Dedifferentiated amniotic fluid mesenchymal stem cell (primary cell): Measurements from ENCODE around the gene KCNE3.
"Not testable (repeated sequence)": the region's sequence is repeated elsewhere in the genome, so short reads cannot be mapped to it uniquely, and the experiment has no call there.

ENCODE experiments used
- DNase-seq: peaks from one replicate; pipeline ENCODE4 v3.0.0-alpha.2; 2016; ENCODE audit errors: extremely low spot score

KCNE3 gene

DNA sequence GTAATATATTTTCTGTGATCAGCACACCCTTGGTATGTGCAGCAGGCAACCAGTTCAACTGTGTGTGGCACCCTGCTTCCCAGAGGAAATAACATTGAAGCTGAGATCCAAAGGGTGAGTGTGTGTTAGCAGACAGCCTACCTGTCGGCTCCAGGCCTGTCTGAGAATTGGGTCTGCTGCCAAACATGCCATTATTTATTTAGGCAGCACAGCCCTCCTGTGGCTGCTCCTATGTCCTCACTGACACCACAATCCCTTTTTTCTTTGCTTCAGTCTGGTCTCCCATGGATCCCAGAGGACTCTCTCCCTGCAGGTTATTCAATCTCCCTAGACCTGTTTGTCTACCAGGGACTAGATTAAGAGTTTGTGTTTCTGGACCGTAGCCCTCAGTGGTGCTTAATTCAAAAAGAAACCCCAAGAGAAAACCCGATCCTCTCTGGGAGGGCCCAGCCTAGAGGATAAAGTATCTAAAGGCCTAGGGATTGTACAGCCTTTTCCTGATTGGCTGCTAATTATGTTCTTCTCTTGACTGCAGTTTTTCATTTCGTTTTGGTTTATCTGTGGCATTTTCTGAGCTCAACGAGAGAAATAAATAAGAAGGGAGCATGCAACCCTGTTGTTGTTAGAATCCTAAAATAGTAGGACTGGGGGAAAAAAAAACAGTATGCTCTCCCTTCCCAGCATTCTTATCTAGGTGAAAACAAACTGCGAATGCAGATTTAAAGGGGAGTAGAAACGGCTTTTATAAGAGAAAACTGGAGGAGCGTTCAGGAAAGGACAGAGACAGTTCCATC, 24.1 kb downstream of the KCNE3 start:
- no peak for DNase-seq

DNA sequence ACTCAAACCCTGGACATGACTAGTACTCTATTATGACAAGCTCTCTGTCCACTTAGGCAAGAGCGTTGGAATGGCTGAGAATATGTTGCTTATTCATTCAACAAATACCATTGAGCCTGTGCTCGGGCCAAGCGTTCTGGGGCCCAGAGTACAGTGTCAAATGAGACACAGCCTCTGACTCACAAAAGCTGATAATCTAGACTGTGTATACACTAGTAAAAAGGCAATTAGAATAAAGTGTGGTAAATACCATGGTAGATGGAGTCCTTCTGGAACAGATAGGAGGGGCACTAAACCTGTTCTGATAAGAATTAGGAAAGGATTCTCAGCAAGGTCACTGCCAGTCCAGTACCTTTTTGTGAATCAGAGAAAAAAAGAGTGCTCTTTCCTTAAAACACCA, 24.7 kb downstream of the KCNE3 start:
- no peak for DNase-seq

DNA sequence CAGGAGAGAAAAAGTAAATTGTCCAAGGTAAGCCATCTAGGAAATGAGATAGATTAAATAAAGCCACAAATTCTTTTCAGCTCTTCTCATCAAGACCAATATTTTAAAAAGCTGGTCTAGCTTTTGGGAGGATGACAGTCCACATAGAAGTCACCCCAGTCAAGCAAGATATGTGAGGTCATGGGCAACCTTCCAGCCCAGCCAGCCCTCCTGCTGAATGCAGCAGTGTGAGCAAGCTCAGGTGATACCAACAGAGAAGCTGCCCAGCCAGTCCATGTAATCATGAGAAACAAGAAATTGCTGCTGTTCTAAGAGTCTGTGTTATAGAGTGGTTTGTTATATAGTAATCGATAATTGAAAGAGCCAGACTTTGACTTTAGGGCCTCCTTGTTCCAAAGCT, 28.7 kb downstream of the KCNE3 start:
- no peak for DNase-seq

DNA sequence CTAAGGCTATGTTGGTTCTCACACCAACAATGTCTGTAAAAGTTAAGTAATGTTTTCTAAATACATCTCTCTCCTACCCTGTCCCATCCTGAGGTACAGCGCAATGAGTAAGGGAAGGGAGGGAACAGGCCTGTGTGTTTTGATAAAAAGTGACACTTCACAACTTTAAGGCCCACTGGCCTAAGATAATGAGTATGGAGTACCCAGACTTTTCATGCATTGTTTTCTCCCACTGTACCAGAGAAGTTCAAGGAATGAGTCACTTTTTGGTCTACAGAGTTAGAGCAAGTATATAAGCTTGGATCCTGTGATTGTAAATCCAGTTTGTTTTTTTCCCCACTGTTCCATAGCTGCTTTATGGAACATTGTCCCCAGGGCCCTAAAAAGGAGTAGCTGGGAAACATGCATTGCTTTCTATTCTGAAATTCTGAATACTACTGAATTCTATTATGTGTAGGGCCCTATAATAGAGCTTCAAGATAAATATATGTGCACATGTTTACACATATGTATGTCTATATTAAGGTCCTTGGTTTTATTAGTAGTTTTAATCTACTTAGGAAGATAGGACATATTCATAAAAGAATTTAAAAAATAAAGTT, 29.8 kb downstream of the KCNE3 start:
- DNase-seq, result no peak

DNA sequence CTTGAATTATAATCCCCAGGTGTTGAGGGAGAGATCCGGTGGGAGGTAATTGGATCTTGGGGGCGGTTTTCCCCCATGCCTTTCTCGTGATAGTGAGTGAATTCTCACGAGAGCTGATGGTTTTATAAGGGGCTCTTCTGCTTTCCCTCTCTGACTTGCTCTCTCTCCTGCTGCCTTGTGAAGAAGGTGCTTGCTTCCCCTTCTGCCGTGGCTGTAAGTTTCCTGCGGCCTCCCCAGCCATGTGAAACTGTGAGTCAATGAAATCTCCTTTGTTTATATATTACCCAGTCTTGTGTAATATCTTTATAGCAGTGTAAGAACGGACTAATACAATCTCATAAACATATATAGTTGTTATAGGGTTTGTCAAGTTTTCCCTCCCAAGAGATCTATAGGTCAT, 32.8 kb downstream of the KCNE3 start:
- DNase-seq, result no peak

DNA sequence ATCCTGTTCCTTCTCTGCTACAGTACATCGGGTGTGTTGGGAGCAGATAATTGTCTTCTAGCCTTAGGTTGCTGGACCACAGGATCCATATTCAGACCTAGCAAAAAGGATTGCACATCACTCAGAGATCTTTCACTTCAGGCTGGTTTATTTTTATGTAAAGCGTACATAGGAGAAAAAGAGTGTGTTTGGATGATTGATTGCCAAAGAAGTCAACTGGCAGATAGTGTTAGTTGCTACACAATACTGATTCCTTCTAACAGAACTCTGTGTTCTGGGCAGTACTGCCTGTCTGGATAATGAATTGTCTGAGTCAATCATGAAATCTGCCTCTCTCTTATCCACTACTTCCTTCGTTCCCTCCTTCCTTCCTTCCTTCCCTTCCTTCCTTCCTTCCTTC, 38.1 kb downstream of the KCNE3 start:
- no peak for DNase-seq

DNA sequence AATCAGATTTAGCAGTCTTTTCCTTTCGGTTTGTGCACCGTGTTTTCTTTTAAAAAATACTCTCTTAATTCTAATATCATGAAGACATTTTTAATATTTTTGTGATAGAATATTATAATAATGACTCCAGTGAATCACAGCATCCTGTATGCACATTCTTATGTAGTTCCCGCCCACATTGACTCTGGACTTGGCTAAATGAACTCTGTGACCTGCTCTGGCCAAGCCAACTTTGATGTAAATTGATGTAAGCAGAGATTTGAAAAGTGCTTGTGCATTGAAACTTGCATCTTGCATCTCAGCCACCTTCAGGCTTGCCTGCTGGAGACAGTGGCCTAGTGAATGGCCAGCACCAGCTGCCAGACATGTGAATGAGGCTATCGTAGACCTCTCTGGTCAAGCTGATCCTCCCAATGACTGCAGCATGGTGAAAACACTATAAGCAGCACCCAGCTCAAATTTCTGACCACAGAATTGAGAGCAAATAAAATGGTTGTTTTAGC, 39.9 kb downstream of the KCNE3 start:
- no peak for DNase-seq

DNA sequence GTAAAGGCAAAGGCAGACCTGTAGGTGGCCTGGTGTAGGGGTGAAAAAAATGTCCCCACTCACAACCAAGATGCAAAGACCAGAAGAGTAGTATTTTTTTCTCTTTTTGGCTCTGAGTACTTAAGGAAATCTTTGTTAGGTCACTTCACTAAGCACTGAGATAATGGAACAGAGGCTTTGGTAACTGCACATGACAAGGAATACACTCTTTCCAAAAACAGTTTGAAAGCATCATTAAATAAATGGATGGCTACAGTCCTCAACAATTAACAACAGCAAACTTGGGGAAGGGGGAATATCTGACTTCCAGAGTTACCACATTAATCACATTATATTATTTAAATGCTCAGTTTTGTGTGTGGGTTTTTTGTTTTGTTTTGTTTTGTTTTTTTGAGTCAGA, 42.2 kb downstream of the KCNE3 start:
- DNase-seq, result no peak

DNA sequence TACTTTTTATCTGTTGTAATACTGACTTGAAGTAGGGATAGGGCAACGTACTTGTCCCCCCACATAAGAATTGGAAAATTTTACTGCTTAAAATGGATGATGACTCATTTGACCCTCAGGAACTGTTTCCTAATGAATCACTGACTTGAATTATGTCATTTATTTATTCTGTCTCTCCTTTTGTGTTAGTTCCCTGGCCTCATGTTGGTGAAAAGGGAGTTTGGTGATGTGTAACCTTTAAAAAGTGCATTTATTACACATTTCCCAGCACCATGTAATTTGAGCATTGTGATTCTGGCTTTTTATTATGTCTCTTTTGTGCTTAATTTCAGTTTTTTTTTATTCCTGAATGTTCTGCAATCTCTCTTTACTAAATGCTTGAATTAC, 48.8 kb downstream of the KCNE3 start:
- peak; percentile 47 for DNase-seq

DNA sequence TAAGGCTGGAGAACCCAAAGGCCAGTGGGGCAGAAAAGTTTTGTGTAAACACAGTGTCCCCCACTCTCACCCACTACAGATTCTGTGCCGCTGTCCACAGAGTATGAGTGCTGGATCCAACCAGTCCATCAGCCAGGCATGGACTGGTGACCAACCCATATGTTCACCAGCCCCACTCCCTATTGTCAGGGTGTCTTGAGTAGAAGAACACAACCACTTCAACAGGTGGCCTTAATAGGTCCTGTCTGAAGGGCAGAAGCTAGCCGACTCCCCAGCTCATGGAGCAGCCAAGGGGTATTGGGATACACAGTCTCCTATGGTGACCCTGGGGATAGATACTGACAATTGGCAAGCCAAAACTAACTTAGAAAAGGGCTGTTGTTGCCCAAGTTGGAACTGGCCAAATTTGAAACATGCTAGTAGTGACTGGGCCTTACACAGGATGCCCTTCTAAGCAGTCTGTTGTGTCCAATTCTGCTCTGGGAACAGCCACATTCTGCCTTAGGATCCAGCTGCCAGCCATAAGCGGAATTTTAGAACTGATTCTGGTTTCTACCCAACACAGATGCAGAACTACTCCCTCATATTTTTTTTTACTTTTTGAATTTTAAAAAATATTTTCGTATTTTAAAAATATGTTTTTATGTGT, 49.4 kb downstream of the KCNE3 start:
- no peak for DNase-seq

DNA sequence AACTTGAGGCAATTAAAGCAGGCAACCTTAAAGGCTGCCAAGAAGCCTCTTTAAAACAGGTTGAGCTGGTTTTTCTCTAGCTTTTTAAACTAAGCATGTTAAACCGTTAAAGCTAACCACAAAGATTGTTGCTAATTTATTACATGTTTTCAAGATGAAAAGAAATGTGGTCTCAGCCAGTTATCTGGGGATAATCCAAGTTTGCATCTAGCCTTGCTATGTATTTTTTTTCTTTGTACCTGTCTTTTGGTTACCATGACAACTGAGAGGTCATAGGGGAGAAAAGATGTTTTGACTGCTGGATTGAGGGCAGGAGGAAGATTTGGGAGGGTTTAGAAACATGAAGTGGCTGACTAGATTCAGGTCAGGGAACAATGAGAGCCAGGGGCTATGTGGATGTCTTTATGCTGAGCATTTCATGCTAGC, 50.0 kb downstream of the KCNE3 start:
- no peak for DNase-seq

DNA sequence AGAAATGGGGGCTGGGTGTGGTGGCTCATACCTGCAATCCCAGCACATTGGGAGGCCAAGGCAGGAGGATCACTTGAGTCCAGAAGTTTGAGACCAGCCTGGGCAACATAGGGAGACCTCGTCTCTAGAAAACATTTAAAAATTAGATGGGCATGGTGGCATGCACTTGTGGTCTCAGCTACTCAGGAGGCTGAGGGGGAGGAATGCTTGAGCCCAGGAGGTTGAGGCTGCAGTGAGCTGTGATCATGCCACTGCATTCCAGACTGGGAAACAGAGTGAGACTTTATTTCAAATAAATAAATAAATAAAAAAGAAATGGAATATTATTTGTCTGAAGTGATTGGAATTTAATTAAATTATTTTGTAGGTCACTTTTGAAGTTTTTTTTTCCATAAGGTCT, 50.4 kb downstream of the KCNE3 start:
- DNase-seq, result not testable (repeated sequence)

DNA sequence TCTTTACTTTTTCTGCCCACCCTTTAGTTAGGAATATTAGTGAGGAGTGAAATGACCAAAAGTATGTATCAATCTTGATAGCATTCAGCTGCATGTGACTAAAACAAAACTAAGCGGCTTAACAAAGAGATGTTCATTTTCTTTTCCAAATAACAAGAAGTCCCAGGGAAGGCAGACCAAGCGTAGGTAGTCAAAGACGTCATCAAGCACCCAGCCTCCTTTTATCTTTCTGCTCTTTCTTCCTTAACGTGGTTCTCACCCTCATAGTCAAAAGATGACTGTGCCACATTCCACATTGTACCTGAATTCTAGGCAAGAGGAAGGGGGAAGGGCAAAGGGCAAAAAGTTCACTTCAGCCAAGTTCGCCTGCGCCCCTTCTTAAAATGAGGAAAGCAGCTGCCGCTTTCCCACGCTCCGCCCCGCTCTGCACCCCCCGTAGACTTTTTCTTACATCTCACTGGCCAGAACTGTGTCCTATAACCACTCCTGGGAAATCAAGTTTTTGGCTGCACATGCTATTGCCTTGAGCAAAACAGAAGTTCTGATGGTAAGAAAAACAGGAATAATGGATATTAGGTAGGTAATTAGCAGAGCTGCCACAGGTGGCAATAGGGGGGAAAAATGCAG, 54.5 kb downstream of the KCNE3 start:
- no peak for DNase-seq

DNA sequence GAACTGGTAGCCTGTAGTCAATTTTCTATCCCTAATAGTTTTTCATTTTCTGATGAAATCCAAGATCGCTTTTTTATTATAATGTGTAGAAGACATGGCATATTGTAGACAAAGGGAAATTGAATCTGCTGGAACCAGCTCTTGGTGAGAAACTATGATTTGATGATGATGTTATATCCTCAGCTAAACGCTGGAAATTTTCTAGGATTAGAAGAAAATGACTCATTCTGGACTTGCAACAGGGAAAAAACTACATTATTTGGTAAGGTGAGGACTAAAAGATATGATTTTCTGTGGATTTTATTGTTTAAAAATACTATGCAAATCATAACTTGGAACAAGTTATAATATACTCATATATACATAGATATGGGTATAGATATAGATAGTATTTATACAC, 55.0 kb downstream of the KCNE3 start:
- DNase-seq, result no peak

DNA sequence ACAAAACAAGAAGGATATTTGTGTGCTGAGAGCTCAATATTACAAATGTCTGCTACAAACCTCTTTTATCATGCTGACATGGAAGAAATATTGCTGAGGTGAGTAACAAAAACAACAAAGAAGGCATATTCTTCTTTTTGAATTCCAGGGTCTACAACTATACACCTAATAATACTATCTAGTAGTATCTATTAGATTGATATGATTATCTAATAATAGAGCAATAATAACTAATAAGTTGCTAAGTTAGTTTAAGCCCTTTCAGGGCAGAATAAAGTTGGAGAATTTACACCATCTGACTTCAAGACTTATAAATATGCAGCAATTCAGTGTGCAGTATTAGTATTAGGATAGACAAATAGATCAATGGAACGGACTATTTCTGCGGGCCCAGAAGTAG, 57.7 kb downstream of the KCNE3 start:
- DNase-seq, result no peak
